Vagina (tissue), 2 donors: ENCODE results near the gene BIRC5.

Source experiments
- CTCF ChIP-seq, 3 experiments: fragments of 450-650 bp in 2 of 3; fragments of 200-600 bp in 1 of 3; sonication (generic) in 1 of 3; IDR thresholded peaks; one replicate each; pipeline ENCODE4 v1.5.1; 2017 to 2019; ENCODE audit warnings: antibody characterized with exemption in 3 of 3, mild to moderate bottlenecking in 2 of 3, moderate library complexity in 2 of 3
- POLR2A ChIP-seq, 2 donors: fragments of 450-650 bp; IDR thresholded peaks; one replicate each; pipeline ENCODE4 v1.6.1; 2017; ENCODE audit warnings: antibody characterized with exemption in 2 of 2, mild to moderate bottlenecking in 2 of 2, moderate library complexity in 2 of 2

- no peak for TF ChIP-seq CTCF (IDR thresholded peaks at IDR 0.05)
- TF ChIP-seq POLR2A (IDR thresholded peaks at IDR 0.05): no peak
These were observed 41.1 kb downstream of the BIRC5 start for GRCh38 chr17:78255029-78255656.
